Caco-2 (cell line): Measurements from ENCODE around the gene MADD. TPM values are rescaled to one million over a fixed set of nuclear protein-coding genes. Genes with fewer than 3 reads are reported as not detected.

Source experiments
- BruUV-seq: library from RNA; stranded (reverse); fragments of 400-500 nt; replicated peaks from 2 replicates; lab custom pipeline; 2021; lab: Mats Ljungman, UMichigan
- CTCF ChIA-PET: fragments of 300-600 bp; sonication (Branson Sonifier 250); formaldehyde crosslinking; loops from one replicate; lab custom pipeline; 2022; ENCODE audit warnings: antibody characterized with exemption; lab: Charles Lee
- POLR2A ChIA-PET: fragments of 300-600 bp; sonication (Branson Sonifier 250); formaldehyde crosslinking; loops from one replicate; lab custom pipeline; 2022; ENCODE audit warnings: antibody characterized with exemption; lab: Charles Lee
- DNase-seq, 2 experiments: peaks; one replicate each; pipeline versions ENCODE4 v3.0.0 to v3.0.0-alpha.2; 2020 to 2022
- H3K27me3 ChIP-seq: replicated peaks from 2 replicates; pipeline ENCODE4 v1.6.0; 2011; ENCODE audit warnings: low read length; ENCODE audit not compliant: control insufficient read depth, insufficient read depth
- H3K36me3 ChIP-seq: 2 replicates; pipeline ENCODE4 v1.5.1; 2011; ENCODE audit warnings: low read length; ENCODE audit not compliant: control insufficient read depth, insufficient read depth
- H3K4me1 ChIP-seq: fragments of 250-450 bp; sonication (Bioruptor Pico); 2 replicates; pipeline ENCODE4 v1.5.1; 2020; ENCODE audit warnings: mild to moderate bottlenecking
- H3K4me3 ChIP-seq: 2 replicates; pipeline ENCODE4 v1.5.1; 2011; ENCODE audit warnings: low read depth, mild to moderate bottlenecking, control low read depth, low read length
- H3K9me3 ChIP-seq: fragments of 250-450 bp; sonication (Bioruptor Pico); 2 replicates; pipeline ENCODE4 v1.5.1; 2020; ENCODE audit warnings: mild to moderate bottlenecking, moderate library complexity
- H3K27ac Mint-ChIP-seq: one replicate; pipeline ENCODE4 v1.8.0; 2022; ENCODE audit warnings: mixed read lengths; ENCODE audit not compliant: unreplicated experiment
- H3K27me3 Mint-ChIP-seq: one replicate; pipeline ENCODE4 v1.8.0; 2022; ENCODE audit warnings: mixed read lengths; ENCODE audit not compliant: insufficient read depth, unreplicated experiment
- H3K36me3 Mint-ChIP-seq: one replicate; pipeline ENCODE4 v1.8.0; 2022; ENCODE audit warnings: mild to moderate bottlenecking, mixed read lengths; ENCODE audit not compliant: insufficient read depth, unreplicated experiment
- H3K4me1 Mint-ChIP-seq: one replicate; pipeline ENCODE4 v1.8.0; 2022; ENCODE audit warnings: low read depth, mixed read lengths; ENCODE audit not compliant: unreplicated experiment
- H3K4me3 Mint-ChIP-seq: one replicate; pipeline ENCODE4 v1.8.0; 2022; ENCODE audit warnings: mild to moderate bottlenecking, moderate library complexity, mixed read lengths; ENCODE audit not compliant: unreplicated experiment
- H3K9me3 Mint-ChIP-seq: one replicate; pipeline ENCODE4 v1.8.0; 2022; ENCODE audit warnings: mixed read lengths; ENCODE audit not compliant: unreplicated experiment
- CTCF ChIP-seq, 2 experiments: fragments of 200-600 bp in 1 of 2; IDR thresholded peaks; 1 replicate in 1 of 2; 2 replicates in 1 of 2; pipeline versions ENCODE4 v1.5.1 to v1.8.0; 2011 to 2022; ENCODE audit warnings: antibody characterized with exemption in 1 of 2, control low read depth in 1 of 2, inconsistent platforms in 1 of 2, low read depth in 1 of 2, low read length in 1 of 2, mild to moderate bottlenecking in 1 of 2, moderate library complexity in 1 of 2; ENCODE audit not compliant: insufficient read depth in 1 of 2, severe bottlenecking in 1 of 2, unreplicated experiment in 1 of 2
- intact Hi-C: fragments of 100-400 bp; cut with micrococcal nuclease; formaldehyde crosslinking; loops from one replicate; pipeline ENCODE4 v1.10.0; 2022; ENCODE audit not compliant: unreplicated experiment
- total RNA-seq: library from RNA; stranded (reverse); gene quantifications from 2 replicates; pipeline ENCODE4 v1.2.3, GENCODE V29; 2022

The MADD gene
- total RNA-seq, 1 experiment from 2014 or later: 63.8 TPM

- no peaks in the 10 kb centered on the region for H3K27me3 Mint-ChIP-seq
- no peak for DNase-seq
- no TSS peak for BruUV-seq
- POLR2A ChIA-PET: no interaction called here
- Histone ChIP-seq H3K36me3 (no peaks in the 10 kb centered on the region), H3K27me3 (no peaks in the 10 kb centered on the region), H3K4me1 (peaks cover 4% of the 10 kb centered on the region; the same call in 1 of the 2 replicates), H3K9me3 (no peaks in the 10 kb centered on the region), H3K4me3 (no peak overlapping the region)
- CTCF ChIA-PET: no interaction called here
- no peak overlapping the region for H3K27ac Mint-ChIP-seq
- H3K4me1 Mint-ChIP-seq: peaks cover 7% of the 10 kb centered on the region
- H3K4me3 Mint-ChIP-seq: no peak overlapping the region
- TF ChIP-seq CTCF (IDR thresholded peaks at IDR 0.05; ENCODE audit: insufficient read depth in 1 of 2, low read depth in 1 of 2, low read length in 1 of 2, severe bottlenecking in 1 of 2, unreplicated experiment in 1 of 2): no peak
- H3K9me3 Mint-ChIP-seq: no peaks in the 10 kb centered on the region
- H3K36me3 Mint-ChIP-seq: no peaks in the 10 kb centered on the region
- intact Hi-C loops: loop anchor here (10.0 kb wide), 1 partner anchor 479 kb away; no protein-coding TSS in a partner anchor
Measured at GRCh38 chr11:47375546-47376085, 105.7 kb downstream of the MADD start.

GRCh38 chr11:47376107-47376524 is 106.2 kb downstream of the MADD start:
- Mint-ChIP-seq H3K27me3 (no peaks in the 10 kb centered on the region), H3K27ac (no peak overlapping the region), H3K4me1 (peaks cover 7% of the 10 kb centered on the region), H3K36me3 (no peaks in the 10 kb centered on the region), H3K9me3 (no peaks in the 10 kb centered on the region), H3K4me3 (no peak overlapping the region)
- no peaks in the 10 kb centered on the region for H3K36me3 ChIP-seq
- TF ChIP-seq CTCF (IDR thresholded peaks at IDR 0.05; ENCODE audit: insufficient read depth in 1 of 2, low read depth in 1 of 2, low read length in 1 of 2, severe bottlenecking in 1 of 2, unreplicated experiment in 1 of 2): no peak
- no peaks in the 10 kb centered on the region for H3K27me3 ChIP-seq
- H3K4me3 ChIP-seq: no peak overlapping the region
- no TSS peak for BruUV-seq
- ChIA-PET CTCF (interaction anchor here (0.6 kb wide), 1 partner anchor 79 kb away, joined by 3 read pairs; no protein-coding TSS in a partner anchor), POLR2A (no interaction called here)
- H3K9me3 ChIP-seq: no peaks in the 10 kb centered on the region
- no peak for DNase-seq
- intact Hi-C loops: loop anchor here (10.0 kb wide), 1 partner anchor 479 kb away; no protein-coding TSS in a partner anchor
- peaks cover 4% of the 10 kb centered on the region; the same call in 1 of the 2 replicates for H3K4me1 ChIP-seq

- DNase-seq: no peak
- H3K4me3 Mint-ChIP-seq: no peak overlapping the region
- Histone ChIP-seq H3K27me3 (no peaks in the 10 kb centered on the region), H3K9me3 (no peaks in the 10 kb centered on the region), H3K4me1 (peaks cover 4% of the 10 kb centered on the region; the same call in 1 of the 2 replicates), H3K4me3 (no peak overlapping the region), H3K36me3 (no peaks in the 10 kb centered on the region)
- H3K9me3 Mint-ChIP-seq: no peaks in the 10 kb centered on the region
- H3K27ac Mint-ChIP-seq: no peak overlapping the region
- H3K4me1 Mint-ChIP-seq: peaks cover 7% of the 10 kb centered on the region
- no peaks in the 10 kb centered on the region for H3K27me3 Mint-ChIP-seq
- ChIA-PET POLR2A (no interaction called here), CTCF (interaction anchor here (0.6 kb wide), 1 partner anchor 78 kb away, joined by 3 read pairs; no protein-coding TSS in a partner anchor)
- intact Hi-C loops: loop anchor here (10.0 kb wide), 1 partner anchor 478 kb away; no protein-coding TSS in a partner anchor
- TF ChIP-seq CTCF (IDR thresholded peaks at IDR 0.05; ENCODE audit: insufficient read depth in 1 of 2, low read depth in 1 of 2, low read length in 1 of 2, severe bottlenecking in 1 of 2, unreplicated experiment in 1 of 2): no peak
- no TSS peak for BruUV-seq
- no peaks in the 10 kb centered on the region for H3K36me3 Mint-ChIP-seq
Measured at GRCh38 chr11:47376525-47377371, 106.8 kb downstream of the MADD start.
